Spinal cord (tissue), 10 donors: ENCODE measurements around the gene MTX2. TPM values are rescaled to one million over a fixed set of nuclear protein-coding genes. Genes with fewer than 3 reads are reported as not detected.

Experiments used
- DNase-seq, 6 donors: peaks; one replicate each; pipeline versions ENCODE4 v3.0.0 to v3.0.0-alpha.2; 2013 to 2015; ENCODE audit warnings: low spot score in 6 of 6, low read depth in 4 of 6
- H3K27ac ChIP-seq: one replicate; pipeline ENCODE4 v1.5.1; 2013; ENCODE audit warnings: low read depth, low read length, control low read depth
- H3K27me3 ChIP-seq: one replicate; pipeline ENCODE4 v1.6.1; 2013; ENCODE audit warnings: low read length; ENCODE audit not compliant: control insufficient read depth, insufficient read depth
- H3K36me3 ChIP-seq: one replicate; pipeline ENCODE4 v1.6.1; 2013; ENCODE audit warnings: low read length; ENCODE audit not compliant: control insufficient read depth, insufficient read depth
- H3K4me1 ChIP-seq: one replicate; pipeline ENCODE4 v1.6.1; 2013; ENCODE audit warnings: low read length; ENCODE audit not compliant: control insufficient read depth, insufficient read depth
- H3K4me3 ChIP-seq: one replicate; pipeline ENCODE4 v1.5.1; 2013; ENCODE audit warnings: low read depth, low read length, control low read depth
- H3K9me3 ChIP-seq: one replicate; pipeline ENCODE4 v1.6.1; 2013; ENCODE audit warnings: low read length; ENCODE audit not compliant: control insufficient read depth, insufficient read depth
- WGBS: methylation state at CpG from one replicate; pipeline ENCODE4 v1.1.5; 2013; ENCODE audit warnings: missing lambda C conversion rate; ENCODE audit not compliant: insufficient coverage; 5-methylcytosine and 5-hydroxymethylcytosine counted together
- polyA plus RNA-seq, 2 donors: library from polyadenylated mRNA; unstranded; fragments of 120-200 nt; gene quantifications; one replicate each; pipeline ENCODE4 v1.2.1, GENCODE V29; 2013; ENCODE audit not compliant: insufficient read length in 2 of 2
- total RNA-seq, 2 donors: library from RNA; depleted of rRNA in 1 of 2; stranded (reverse); fragments of 120-200 nt in 1 of 2; fragments of >200 nt in 1 of 2; gene quantifications; one replicate each; pipeline versions ENCODE4 v1.2.3 to v1.2.4, GENCODE V29; 2013 to 2014
- donor health status: healthy.

MTX2 gene
- total and polyA plus RNA-seq, 4 donors: 34.1 to 102 (median 68.8) TPM

DNA sequence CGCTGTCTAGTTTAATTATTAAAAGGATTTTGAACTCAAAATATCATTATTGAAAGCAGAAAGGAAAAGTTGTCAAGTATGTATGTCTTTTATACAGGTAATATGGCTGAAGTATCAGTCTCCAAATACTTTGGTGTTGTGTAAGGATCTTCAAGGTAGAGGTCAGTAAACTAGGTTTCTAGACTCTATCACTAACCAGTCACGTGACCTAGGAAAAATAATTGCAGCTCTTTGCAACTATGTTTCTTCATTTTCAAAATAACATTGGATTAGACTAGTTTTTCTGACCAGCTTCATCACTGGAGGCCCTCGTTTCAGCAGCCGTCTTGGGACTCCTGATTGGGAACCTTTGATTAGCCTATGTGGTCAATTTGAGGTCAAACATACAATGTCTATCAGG is 21.4 kb upstream of the MTX2 start:
- Histone ChIP-seq H3K27me3 (no peaks in the 10 kb centered on the region), H3K27ac (no peak overlapping the region), H3K36me3 (no peaks in the 10 kb centered on the region), H3K9me3 (no peaks in the 10 kb centered on the region), H3K4me1 (no peaks in the 10 kb centered on the region), H3K4me3 (no peak overlapping the region)
- no peak for DNase-seq
- WGBS: no CpG with 5 or more reads among the region's 4 CpGs

DNA sequence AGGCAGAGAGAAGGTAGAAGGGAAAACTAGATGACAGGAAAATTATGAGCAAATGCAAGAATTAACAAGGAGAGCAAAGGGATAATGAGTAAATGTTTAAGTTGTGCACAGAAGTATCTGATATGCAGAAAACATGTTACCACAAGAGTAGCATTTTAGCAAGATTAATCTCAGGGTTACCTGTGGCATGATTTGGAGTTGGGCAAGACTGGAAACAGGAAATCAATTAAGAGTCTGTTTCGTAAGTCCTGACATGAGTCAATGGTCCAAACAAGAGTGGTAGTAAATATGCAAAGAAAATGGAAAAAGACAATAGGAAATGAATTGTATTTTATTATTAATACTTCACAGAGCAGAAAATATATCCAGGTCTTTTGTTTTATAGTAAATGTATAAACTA is 17.3 kb upstream of the MTX2 start:
- Histone ChIP-seq H3K4me3 (no peak overlapping the region), H3K27ac (no peak overlapping the region), H3K27me3 (no peaks in the 10 kb centered on the region), H3K4me1 (no peaks in the 10 kb centered on the region), H3K9me3 (no peaks in the 10 kb centered on the region), H3K36me3 (no peaks in the 10 kb centered on the region)
- no peak for DNase-seq
- no CpG with 5 or more reads among the region's 1 CpG for WGBS

DNA sequence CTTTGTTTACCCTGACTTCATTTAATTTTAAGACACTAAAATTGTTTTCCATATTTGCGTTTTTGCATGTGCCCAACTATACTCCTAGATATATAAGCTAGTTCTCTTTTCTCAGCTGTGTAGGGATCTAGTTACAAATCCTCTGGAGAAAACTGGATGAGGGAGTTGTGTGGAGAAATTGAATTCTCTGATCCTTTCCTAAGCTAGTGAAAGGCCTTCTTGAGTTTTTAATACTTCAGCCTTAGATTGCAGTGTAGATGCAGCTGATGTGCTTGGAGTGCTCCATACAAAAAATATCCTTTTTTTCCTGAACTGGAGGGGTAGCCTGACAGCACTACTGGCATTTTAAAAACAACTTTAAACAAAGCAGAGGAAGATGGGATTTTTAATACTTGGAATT is 8.6 kb upstream of the MTX2 start:
- no peak for DNase-seq
- no peaks in the 10 kb centered on the region for H3K36me3 ChIP-seq
- no peaks in the 10 kb centered on the region for H3K27me3 ChIP-seq
- WGBS: no CpG with 5 or more reads among the region's 1 CpG
- H3K27ac ChIP-seq: no peak overlapping the region
- no peak overlapping the region for H3K4me3 ChIP-seq
- no peaks in the 10 kb centered on the region for H3K4me1 ChIP-seq
- no peaks in the 10 kb centered on the region for H3K9me3 ChIP-seq

DNA sequence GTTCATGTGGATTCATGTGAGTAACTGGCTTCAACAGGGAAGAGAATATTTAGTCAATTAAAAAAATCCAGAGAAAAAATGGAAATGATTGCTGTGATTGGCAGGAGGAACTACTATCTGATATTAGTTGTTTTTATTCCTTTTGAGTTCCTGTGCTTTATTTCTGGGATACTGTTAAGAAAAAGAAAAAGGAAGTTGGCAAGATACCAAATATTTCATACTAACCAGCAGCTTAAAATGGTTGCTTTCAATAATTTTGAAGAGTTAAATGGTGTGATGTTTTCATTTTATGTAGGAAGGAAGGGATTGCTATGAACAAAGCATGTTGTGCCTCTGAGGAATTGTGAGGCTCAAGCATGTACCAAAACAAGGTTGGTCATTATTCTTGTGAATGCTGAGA is 8.1 kb upstream of the MTX2 start:
- H3K27ac ChIP-seq: no peak overlapping the region
- DNase-seq: no peak
- H3K36me3 ChIP-seq: no peaks in the 10 kb centered on the region
- no peaks in the 10 kb centered on the region for H3K4me1 ChIP-seq
- no peaks in the 10 kb centered on the region for H3K27me3 ChIP-seq
- no peak overlapping the region for H3K4me3 ChIP-seq
- H3K9me3 ChIP-seq: no peaks in the 10 kb centered on the region

DNA sequence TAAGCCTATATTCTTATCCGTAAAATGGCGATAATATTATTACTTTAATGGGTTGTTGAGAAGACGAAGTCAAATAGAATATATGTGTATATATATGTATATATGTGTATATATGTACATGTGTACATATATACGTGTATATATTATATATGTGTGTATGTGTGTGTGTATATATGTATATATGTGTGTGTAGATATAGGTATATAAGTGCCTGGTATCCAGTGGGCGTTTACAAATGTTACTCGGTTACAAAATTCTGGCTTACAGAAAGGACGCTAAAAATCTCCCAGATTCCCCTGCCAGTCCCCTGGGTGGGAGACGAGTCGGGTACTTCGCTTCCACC is 295 bp upstream of the MTX2 start:
- Histone ChIP-seq H3K27ac (peak overlapping the region; percentile 85), H3K4me1 (peaks cover 3% of the 10 kb centered on the region), H3K36me3 (no peaks in the 10 kb centered on the region), H3K27me3 (no peaks in the 10 kb centered on the region), H3K9me3 (no peaks in the 10 kb centered on the region), H3K4me3 (peak overlapping the region; percentile 88)
- WGBS: 0% methylated on average over 6 of the region's 10 CpGs
- DNase-seq: no peak

DNA sequence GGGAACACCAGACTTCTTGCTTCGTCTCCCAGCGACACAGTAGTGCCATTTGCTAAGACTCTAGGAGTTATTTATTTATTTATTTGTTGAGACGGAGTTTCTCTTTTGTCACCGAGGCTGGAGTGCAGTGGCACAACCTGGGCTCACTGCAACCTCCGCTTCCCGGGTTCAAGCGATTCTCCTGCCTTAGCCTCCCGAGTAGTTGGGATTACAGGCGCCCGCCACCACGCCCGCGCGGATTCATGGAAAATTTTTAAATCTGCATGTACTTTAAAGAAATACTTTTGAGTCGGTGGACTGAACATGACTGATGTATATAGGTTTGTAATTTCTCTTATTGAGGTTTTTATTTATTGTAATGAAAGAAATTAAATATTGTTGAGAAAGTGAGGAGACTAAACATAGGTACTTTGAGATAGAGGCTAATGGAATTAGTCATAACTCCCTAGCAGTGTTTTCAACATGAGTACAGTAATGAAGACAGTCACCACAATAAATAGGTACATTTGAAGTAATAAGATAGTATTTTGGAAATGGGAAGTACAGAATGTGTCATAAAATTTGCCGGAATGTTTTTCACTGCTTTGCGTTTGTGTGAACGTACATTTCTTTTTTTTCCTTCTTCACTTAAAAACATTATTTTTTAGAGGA is 983 bp downstream of the MTX2 start:
- Histone ChIP-seq H3K4me3 (peak overlapping the region; percentile 88), H3K36me3 (no peaks in the 10 kb centered on the region)
- 40% methylated on average over 4 of the region's 18 CpGs for WGBS

DNA sequence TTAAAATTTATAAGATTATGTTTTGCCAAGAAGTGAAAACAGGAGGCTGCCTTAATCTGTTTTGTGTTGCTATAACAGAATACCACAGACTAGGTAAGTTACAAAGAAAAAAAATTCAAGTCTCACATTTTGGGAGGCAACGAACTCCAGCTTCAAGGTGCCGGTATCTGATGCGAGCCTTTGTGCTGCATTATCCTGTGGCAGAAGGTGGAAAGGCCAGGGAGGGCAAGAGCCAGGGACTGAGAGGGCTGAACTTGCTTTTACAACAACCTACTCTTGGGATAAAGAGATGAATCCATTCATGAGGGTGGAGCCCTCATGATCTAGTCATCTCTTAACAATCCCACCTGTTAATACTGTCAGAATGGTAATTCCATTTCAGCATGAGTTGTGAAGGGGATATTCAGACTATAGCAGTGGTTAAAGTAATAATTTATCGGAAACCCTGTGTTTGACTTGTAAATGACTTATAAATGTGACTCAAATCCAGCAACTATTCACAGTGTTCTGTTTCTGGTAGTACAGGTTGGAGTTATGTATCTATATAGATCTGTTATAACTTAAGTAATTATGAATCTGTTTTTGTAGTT is 3.7 kb downstream of the MTX2 start:
- Histone ChIP-seq H3K4me3 (no peak overlapping the region), H3K4me1 (peaks cover 3% of the 10 kb centered on the region), H3K27ac (no peak overlapping the region), H3K27me3 (no peaks in the 10 kb centered on the region), H3K36me3 (no peaks in the 10 kb centered on the region), H3K9me3 (no peaks in the 10 kb centered on the region)
- DNase-seq: no peak
- WGBS: no CpG with 5 or more reads among the region's 4 CpGs

More for the DNA sequence above, 983 bp downstream of the MTX2 start:
- DNase-seq: no peak
- H3K4me1 ChIP-seq: peaks cover 3% of the 10 kb centered on the region
- no peaks in the 10 kb centered on the region for H3K27me3 ChIP-seq
- no peak overlapping the region for H3K27ac ChIP-seq
- H3K9me3 ChIP-seq: no peaks in the 10 kb centered on the region

DNA sequence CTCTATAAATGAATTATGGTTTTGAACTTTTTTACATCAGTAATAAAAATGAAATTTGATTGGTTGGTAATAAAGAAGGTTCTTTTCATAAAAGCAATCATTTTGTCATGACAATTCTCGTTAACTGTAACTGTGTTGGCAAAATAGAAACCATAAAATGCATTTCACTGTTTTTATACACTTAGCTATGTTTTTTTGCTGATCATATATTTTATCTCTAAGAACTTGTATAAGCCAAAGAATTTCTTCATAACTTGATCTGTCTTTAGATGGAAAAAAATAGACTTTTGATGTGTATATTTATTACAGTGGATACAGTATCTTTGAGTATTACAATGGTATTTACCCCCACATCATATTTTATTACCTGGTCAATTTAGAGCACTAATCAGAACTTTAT is 9.7 kb downstream of the MTX2 start:
- Histone ChIP-seq H3K4me3 (no peak overlapping the region), H3K27ac (no peak overlapping the region), H3K36me3 (no peaks in the 10 kb centered on the region), H3K9me3 (no peaks in the 10 kb centered on the region), H3K4me1 (no peaks in the 10 kb centered on the region), H3K27me3 (no peaks in the 10 kb centered on the region)
- no peak for DNase-seq
- no CpG with 5 or more reads among the region's 1 CpG for WGBS

DNA sequence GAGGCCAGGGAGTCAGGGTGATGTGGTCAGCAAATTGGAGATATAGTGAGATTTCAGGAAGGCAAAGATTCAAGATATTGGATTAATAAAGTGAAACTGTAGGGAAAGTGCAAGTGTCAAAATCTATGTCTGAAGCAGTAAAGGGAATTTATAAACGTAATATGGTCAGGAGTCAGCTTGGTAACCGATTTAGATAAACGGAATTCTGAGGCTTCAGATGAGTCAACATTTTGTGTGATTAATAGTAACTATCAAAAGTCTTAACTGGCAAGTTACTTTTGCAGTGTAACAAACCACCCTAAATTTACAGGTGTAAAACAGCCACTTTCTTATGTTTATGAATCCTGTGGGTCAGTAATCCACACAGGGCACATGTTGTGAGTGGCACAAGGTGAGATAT is 10.9 kb downstream of the MTX2 start:
- Histone ChIP-seq H3K4me1 (no peaks in the 10 kb centered on the region), H3K9me3 (no peaks in the 10 kb centered on the region)
- DNase-seq: no peak

DNA sequence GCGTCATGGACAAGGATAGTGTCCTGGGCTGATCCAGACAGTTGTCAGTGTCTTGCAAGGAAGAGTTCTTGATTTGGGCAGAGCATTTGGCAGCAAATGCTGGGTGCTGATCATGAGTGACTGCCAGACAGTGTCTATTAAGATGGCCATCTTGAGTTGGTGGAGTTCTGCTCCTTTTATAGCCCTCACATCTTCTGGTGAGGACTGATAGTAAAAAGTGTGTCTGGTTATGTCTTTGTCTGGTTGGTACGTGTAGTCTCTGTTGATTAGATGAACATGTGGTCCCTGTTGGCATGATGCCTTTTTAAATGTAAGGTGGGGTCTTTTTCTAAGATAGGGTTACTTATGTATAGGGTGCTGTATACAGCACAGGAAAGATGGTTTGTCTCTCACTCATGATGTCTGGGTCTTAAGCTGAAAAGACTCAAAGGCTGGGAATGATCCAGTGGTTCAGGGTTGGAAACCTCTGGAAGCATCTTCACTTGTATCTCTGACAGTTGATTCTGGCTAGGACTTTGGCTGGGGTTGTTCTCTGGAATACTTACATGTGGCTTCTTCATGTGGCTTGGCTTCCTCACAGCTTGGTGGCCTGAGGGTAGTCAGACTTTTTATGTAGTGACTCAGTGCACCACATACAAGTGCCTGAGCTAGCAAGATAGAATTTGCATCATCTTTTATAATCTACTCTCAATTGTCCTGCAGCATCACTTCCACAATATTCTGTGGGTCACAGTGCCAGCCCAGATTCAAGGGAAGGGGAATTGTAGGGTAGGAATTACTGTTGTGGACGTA is 11.8 kb downstream of the MTX2 start:
- no peaks in the 10 kb centered on the region for H3K9me3 ChIP-seq
- H3K27me3 ChIP-seq: no peaks in the 10 kb centered on the region
- no peaks in the 10 kb centered on the region for H3K36me3 ChIP-seq
- WGBS: 100% methylated on average over 2 of the region's 3 CpGs
- no peak overlapping the region for H3K27ac ChIP-seq
- no peak overlapping the region for H3K4me3 ChIP-seq
- no peaks in the 10 kb centered on the region for H3K4me1 ChIP-seq
- DNase-seq: no peak

More for the DNA sequence above, 10.9 kb downstream of the MTX2 start:
- H3K36me3 ChIP-seq: no peaks in the 10 kb centered on the region
- H3K27ac ChIP-seq: no peak overlapping the region
- H3K4me3 ChIP-seq: no peak overlapping the region
- WGBS: 82% methylated on average over 2 of the region's 3 CpGs
- H3K27me3 ChIP-seq: no peaks in the 10 kb centered on the region
